GM06990 (cell line): ENCODE data around the gene AUTS2.
"Not testable (repeated sequence)": the region's sequence is repeated elsewhere in the genome, so short reads cannot be mapped to it uniquely, and the experiment has no call there.

Experiments
- DNase-seq: peaks from one replicate; pipeline ENCODE4 v3.0.0-alpha.2; 2011; ENCODE audit not compliant: insufficient read length; ENCODE audit errors: extremely low read depth
- H3K27me3 ChIP-seq: replicated peaks from 2 replicates; pipeline ENCODE4 v1.6.0; 2011; ENCODE audit warnings: low read length; ENCODE audit not compliant: control insufficient read depth, insufficient read depth
- H3K36me3 ChIP-seq: 2 replicates; pipeline ENCODE4 v1.5.1; 2011; ENCODE audit warnings: low read length; ENCODE audit not compliant: control insufficient read depth, insufficient read depth
- H3K4me3 ChIP-seq: replicated peaks from 2 replicates; pipeline ENCODE4 v1.5.1; 2011; ENCODE audit warnings: low read depth, mild to moderate bottlenecking, control low read depth, low read length
- CTCF ChIP-seq: IDR thresholded peaks from 2 replicates; pipeline ENCODE4 v1.5.1; 2011; ENCODE audit warnings: low read length, control low read depth, mild to moderate bottlenecking, inconsistent platforms; ENCODE audit not compliant: insufficient read depth, poor library complexity, severe bottlenecking

AUTS2 gene

GRCh38 chr7:70356085-70356786 lies 758.0 kb downstream of the AUTS2 start:
- Histone ChIP-seq H3K4me3 (no peak overlapping the region), H3K27me3 (no peaks in the 10 kb centered on the region), H3K36me3 (no peaks in the 10 kb centered on the region)
- DNase-seq = no peak
- no peak for TF ChIP-seq CTCF

GRCh38 chr7:70356787-70357328 lies 758.6 kb downstream of the AUTS2 start:
- Histone ChIP-seq H3K4me3 (no peak overlapping the region), H3K27me3 (no peaks in the 10 kb centered on the region), H3K36me3 (no peaks in the 10 kb centered on the region)
- TF ChIP-seq CTCF = no peak
- no peak for DNase-seq

- Histone ChIP-seq H3K36me3 (no peaks in the 10 kb centered on the region), H3K27me3 (no peaks in the 10 kb centered on the region), H3K4me3 (no peak overlapping the region)
- no peak for DNase-seq
- no peak for TF ChIP-seq CTCF
Observed at GRCh38 chr7:70360557-70360956, 762.3 kb downstream of the AUTS2 start.

GRCh38 chr7:70361821-70362220 lies 763.5 kb downstream of the AUTS2 start:
- no peak for DNase-seq
- H3K36me3 ChIP-seq = no peaks in the 10 kb centered on the region
- no peak overlapping the region for H3K4me3 ChIP-seq
- no peaks in the 10 kb centered on the region for H3K27me3 ChIP-seq
- no peak for TF ChIP-seq CTCF

GRCh38 chr7:70364393-70364792 lies 766.1 kb downstream of the AUTS2 start:
- not testable (repeated sequence) for H3K4me3 ChIP-seq, DNase-seq

GRCh38 chr7:70371652-70372051 lies 773.4 kb downstream of the AUTS2 start:
- DNase-seq = no peak

More at GRCh38 chr7:70364393-70364792, 766.1 kb downstream of the AUTS2 start:
- H3K36me3 ChIP-seq, H3K27me3 ChIP-seq: not testable (repeated sequence)

More at GRCh38 chr7:70371652-70372051, 773.4 kb downstream of the AUTS2 start:
- TF ChIP-seq CTCF = no peak
- no peak overlapping the region for H3K4me3 ChIP-seq
- no peaks in the 10 kb centered on the region for H3K27me3 ChIP-seq
- H3K36me3 ChIP-seq = no peaks in the 10 kb centered on the region
